ENCODE measurements around the gene BCL6B. TPM values are rescaled to one million over a fixed set of nuclear protein-coding genes. Genes with fewer than 3 reads are reported as not detected.
"Not testable (repeated sequence)": the region's sequence is repeated elsewhere in the genome, so short reads cannot be mapped to it uniquely, and the experiment has no call there.

The BCL6B gene
- total RNA-seq, 1 experiment from 2014 or later, result 0.18 TPM

- Histone ChIP-seq H3K4me3 (ENCODE audit: low read depth in 2 of 2, low read length in 2 of 2) (0 out of 4 replicates have a peak overlapping the region, but pooled peaks of 1 of the 2 experiments have one; percentile 6), H3K27me3 (ENCODE audit: control insufficient read depth, insufficient read depth, low read length) (no peaks in the 10 kb centered on the region), H3K36me3 (ENCODE audit: control insufficient read depth, insufficient read depth, low read length) (no peaks in the 10 kb centered on the region), H3K9me3 (ENCODE audit: control insufficient read depth, insufficient read depth, low read depth, low read length) (no peaks in the 10 kb centered on the region), H3K4me1 (ENCODE audit: control insufficient read depth, insufficient read depth, low read length) (peaks cover 22% of the 10 kb centered on the region), H3K27ac (ENCODE audit: low read length) (no peak overlapping the region)
- DNase-seq (ENCODE audit: low read depth, low spot score) (no peak), ATAC-seq (0 out of 2 replicates have a peak, but pooled peaks have one; percentile 8)
- in situ Hi-C loops (cut with HindIII; ENCODE audit: low pct_unique_long_range_greater_than_20kb, low sequenced_read_pairs) (no loop called here), intact Hi-C loops (cut with micrococcal nuclease; ENCODE audit: unreplicated experiment) (loop anchor here (10.0 kb wide), 1 partner anchor 119 kb away; no protein-coding TSS in a partner anchor)
- ChIA-PET CTCF (interaction anchor here (0.6 to 2.0 kb wide), 6 partner anchors 25 to 175 kb away, joined by 3 to 13 read pairs (median 8); no protein-coding TSS in a partner anchor), POLR2A (no interaction called here)
- TF ChIP-seq REST (IDR thresholded peaks at IDR 0.05; ENCODE audit: insufficient read depth in 1 of 2, low read depth in 2 of 2, low read length in 1 of 2), result no peak
- TF ChIP-seq POLR2AphosphoS5 (IDR thresholded peaks at IDR 0.05; ENCODE audit: low read depth, low read length), result no peak
- TF ChIP-seq TCF7L2 (IDR thresholded peaks at IDR 0.05; ENCODE audit: low read depth, low read length), result no peak
- TF ChIP-seq CTCF (IDR thresholded peaks at IDR 0.05), result 0 out of 2 replicates have a peak, but pooled peaks have one; percentile 45
- no peak for TF ChIP-seq SIN3A (IDR thresholded peaks at IDR 0.05; ENCODE audit: borderline replicate concordance, insufficient read depth, low read depth, low read length)
- no TSS peak for BruUV-seq (replicated peaks)
Measured at GRCh38 chr17:7046127-7046724, 23.4 kb downstream of the BCL6B start.

GRCh38 chr17:7046725-7047397 lies 24.0 kb downstream of the BCL6B start:
- DNase-seq (ENCODE audit: low read depth, low spot score); H3K27ac ChIP-seq (ENCODE audit: low read length); BruUV-seq (replicated peaks); ATAC-seq; in situ Hi-C loops (cut with HindIII; ENCODE audit: low pct_unique_long_range_greater_than_20kb, low sequenced_read_pairs); H3K27me3 ChIP-seq (ENCODE audit: control insufficient read depth, insufficient read depth, low read length); H3K4me3 ChIP-seq (ENCODE audit: low read depth in 2 of 2, low read length in 2 of 2); H3K9me3 ChIP-seq (ENCODE audit: control insufficient read depth, insufficient read depth, low read depth, low read length); POLR2A ChIA-PET; H3K36me3 ChIP-seq (ENCODE audit: control insufficient read depth, insufficient read depth, low read length): not testable (repeated sequence)
- H3K4me1 ChIP-seq (ENCODE audit: control insufficient read depth, insufficient read depth, low read length), result peaks cover 22% of the 10 kb centered on the region
- intact Hi-C loops (cut with micrococcal nuclease; ENCODE audit: unreplicated experiment), result loop anchor here (10.0 kb wide), 1 partner anchor 118 kb away; no protein-coding TSS in a partner anchor
- CTCF ChIA-PET, result interaction anchor here (0.6 to 2.0 kb wide), 3 partner anchors 26 to 169 kb away, joined by 5 to 13 read pairs (median 12); no protein-coding TSS in a partner anchor

All from Panc1 (cell line).